Inflammatory macrophage treated with lipopolysaccharide for 4 hours (primary cell): Measurements from ENCODE around the gene CYLD.

Experiments used
- DNase-seq: peaks from one replicate; pipeline ENCODE4 v3.0.0-alpha.2; 2020

Gene CYLD

DNA sequence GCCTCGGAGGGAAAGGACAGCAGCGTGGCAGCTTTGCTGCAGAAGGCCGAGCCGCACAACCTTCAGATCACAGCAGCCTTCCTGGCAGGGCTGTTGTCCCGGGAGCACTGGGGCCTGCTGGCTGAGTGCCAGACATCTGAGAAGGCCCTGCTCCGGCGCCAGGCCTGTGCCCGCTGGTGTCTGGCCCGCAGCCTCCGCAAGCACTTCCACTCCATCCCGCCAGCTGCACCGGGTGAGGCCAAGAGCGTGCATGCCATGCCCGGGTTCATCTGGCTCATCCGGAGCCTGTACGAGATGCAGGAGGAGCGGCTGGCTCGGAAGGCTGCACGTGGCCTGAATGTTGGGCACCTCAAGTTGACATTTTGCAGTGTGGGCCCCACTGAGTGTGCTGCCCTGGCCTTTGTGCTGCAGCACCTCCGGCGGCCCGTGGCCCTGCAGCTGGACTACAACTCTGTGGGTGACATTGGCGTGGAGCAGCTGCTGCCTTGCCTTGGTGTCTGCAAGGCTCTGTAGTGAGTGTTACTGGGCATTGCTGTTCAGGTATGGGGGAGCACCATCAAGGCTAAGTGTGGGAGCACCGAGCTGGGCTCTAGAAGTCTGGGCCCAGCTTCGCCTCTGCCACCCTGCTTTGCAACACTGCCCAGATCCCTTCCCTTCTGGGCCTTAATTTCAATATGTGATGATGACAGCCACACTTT lies 29.9 kb upstream of the CYLD start:
- DNase-seq: no peak

DNA sequence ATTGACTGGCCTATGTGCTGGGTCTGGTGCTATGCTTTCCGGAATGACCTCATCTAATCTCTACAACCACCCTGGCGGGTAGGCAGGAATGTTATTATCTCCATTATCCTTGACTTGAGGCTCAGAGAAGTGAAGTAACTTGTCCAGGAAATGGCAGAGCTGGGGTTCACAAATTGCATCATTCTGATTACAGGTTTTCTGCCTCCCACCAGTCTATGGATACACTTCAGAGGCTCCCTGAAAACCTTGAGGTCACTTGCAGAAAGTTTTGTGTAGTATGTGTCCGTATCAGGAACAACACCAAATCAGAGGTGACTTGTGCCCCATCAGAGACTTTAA lies 29.4 kb upstream of the CYLD start:
- peak; percentile 43 for DNase-seq

DNA sequence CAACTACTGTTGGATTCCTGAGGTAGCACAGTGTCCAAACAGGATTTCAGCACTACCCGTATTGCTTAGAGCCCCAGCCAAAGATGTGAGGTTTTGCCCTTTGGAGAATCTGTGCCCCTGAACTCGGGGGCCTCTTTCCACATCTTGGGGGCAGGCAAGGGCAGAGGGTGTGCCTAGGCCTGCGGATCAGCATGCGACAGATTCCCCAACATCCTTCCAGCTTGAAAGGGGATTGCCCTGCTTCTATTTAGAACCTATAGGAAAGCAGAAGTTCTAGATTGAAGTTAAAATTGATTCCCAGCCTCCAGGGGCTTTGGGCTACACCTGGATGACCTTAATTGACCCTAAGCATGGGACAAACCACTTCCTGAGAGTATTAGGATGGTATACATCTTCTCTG lies 28.9 kb upstream of the CYLD start:
- peak; percentile 48 for DNase-seq

DNA sequence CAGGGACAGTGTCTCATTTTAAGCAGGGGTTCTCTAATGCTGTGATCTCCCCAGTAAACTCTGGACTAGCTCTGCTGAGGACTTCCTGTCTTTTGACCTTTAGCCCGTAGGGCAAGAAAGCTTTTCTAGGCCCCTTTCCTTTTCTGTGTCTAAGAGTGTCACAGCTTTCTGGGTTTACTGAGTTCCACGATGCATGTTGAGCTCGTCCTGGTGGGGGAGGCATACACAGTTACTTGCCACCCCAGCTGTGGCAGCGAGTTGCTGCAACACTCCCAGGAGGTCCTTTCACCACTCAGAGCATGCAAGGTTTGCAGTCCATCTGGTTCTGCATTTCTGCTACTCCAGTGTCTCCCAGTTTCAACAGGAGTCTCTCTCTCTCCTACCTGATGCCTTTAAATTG lies 24.8 kb upstream of the CYLD start:
- DNase-seq: no peak

DNA sequence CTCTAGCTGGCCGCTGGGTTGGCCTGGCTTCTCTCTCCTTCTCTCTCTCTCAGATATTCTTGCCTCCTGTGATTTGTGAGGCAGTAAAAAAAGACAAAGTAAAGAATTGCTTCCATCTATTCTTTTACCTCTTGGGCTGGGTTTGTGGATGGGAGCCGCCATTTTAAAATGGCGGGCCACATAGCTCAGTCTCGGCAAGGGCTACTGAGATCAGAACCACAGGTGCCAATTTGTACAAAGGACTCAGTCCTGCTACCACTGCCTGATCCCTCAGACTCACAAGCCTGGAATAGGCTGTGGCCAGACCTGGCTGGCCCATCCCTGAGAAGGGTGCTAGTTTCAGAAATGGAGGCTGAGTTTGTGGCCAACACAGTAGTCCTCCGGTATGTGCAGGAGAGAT lies 24.4 kb upstream of the CYLD start:
- DNase-seq: no peak

DNA sequence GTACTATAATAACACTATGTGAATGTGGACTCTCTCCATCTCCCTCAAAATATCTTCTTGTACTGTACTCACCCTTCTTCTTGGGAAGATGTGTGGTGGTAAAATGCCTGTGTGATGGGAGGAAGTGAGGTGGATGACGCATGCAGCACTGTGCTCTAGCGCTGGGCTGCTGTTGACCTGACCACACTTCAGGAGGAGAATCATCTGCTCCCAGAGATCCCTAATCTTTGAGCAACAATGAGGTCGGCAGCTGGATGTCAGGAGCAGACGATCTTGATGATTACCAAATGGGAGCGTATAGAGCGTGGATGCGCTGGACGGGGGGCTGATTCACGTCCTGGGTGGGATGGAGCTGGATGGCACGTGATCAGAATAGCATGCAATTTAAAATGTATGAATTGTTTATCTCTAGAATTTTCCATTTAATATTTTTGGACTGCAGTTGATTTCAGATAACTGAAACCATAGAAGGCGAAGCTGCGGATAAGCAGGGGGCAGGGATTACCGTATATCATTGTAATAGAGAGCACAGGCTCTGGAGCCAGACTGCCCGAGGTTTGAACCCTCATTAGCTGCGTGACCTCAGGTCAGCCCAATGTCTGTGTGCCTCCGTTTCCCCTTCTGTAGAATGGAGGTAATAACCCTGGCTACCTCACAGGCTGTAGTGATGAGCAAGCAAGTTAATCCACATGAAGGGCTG lies 23.7 kb upstream of the CYLD start:
- no peak for DNase-seq

DNA sequence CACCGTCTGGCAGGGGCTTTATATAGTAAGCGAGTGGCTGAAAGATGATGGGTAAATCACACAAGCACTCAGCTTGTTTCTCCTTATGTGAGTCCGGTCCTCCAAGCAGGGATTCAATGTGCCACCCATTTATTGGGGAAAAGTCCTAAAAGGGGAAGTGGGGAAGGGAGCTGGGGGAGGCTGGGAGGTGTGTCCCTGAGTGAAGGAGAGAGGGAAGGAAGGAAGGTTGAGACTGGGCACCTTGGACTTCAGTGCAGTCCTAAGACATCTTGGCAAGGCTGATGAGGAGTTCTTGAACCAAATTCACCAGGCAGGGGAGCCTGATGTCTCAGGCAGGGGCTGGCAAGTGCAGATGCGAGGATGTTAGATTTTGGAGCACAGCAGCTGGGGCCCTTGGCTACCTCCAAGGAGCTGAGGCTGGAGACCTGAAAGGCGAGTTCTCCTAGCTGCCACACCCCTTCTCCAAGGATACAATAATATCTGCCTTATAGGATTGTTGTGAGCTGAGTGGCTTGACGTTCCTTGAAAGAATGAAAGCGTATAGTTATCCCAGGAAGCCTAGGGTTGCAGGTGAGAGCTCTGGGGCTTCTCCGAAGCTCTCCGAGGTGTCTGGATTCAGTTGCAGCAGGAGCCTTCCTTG lies 23.0 kb upstream of the CYLD start:
- no peak for DNase-seq

DNA sequence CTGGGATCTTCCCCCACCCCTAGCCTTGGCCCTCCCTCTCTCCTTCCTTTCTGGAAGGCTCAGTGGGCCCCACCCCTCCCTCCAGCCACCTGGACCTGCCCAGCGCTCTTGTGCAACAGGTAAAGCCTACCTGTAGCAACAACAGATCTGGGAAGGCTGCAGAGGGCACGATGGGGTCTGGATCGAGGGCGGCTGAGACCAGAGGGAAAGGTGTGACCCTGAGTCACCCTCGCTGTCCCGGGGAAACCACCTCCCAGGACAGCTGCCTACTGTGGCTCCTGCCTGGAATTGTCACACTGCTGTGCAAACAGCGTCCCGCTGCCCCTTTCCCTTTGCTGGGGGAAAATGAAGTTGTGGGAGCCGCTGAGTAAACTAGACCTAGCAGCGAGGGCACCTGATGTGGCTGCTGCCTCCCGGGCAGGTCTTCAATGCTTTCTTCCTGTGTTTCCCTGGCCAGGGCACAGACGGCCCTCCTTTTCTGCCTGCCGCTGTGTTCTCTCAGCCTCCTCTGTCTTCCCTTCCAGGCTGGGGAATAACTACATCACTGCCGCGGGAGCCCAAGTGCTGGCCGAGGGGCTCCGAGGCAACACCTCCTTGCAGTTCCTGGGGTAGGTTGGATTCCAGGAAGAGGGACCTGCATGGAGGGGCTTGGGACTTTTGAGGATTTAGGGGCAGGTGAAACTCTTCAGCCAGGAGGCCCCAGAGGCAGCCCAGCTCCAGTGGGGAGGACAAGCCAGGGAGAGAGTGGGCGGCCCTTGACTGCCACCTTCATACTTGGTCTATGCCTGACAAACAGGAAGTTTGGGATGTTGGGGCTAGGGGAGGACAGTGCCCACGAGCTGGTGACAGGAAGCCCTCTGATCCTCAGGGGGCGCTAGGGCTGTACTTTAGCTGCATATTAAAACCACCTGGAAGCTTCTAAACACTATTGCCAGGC lies 22.2 kb upstream of the CYLD start:
- DNase-seq: no peak

DNA sequence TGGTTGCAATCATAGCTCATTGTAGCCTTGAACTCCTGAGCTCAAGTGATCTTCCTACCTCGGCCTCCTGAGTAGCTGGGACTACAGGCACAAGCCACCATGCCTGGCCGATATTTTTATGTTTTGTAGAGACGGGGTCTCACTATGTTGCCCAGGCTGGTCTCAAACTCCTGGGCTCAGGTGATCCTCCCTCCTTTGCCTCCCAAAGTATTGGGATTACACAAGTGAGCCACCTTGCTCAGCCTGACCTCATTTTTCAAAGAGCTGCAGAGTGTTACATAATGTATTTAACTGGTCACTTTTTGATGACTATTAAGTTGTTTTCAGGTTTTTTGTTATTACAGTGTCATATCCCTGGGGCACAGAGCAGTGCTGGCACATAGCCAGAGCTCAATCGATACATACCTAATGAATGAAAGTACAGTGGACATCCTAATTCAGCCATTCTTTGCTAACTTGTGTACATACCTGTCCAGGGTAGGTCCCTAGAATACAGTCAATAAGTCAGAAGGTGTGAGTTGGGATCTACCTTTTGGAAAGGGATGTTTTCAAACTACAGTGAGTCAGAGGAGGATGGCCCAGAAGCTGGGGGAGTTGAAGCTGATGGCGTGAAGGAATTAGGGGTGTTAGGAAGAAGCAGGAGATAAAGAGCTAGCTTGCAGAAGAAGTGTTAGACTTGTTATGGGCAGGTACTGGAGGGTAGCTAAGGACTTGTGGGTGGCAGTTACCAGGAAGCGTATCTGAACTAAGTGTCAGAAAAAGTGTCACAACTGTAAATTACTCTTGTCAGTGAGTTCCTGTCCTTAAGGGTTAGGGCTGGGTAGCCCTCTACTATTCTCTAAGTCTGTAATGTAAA lies 20.1 kb upstream of the CYLD start:
- DNase-seq: no peak

DNA sequence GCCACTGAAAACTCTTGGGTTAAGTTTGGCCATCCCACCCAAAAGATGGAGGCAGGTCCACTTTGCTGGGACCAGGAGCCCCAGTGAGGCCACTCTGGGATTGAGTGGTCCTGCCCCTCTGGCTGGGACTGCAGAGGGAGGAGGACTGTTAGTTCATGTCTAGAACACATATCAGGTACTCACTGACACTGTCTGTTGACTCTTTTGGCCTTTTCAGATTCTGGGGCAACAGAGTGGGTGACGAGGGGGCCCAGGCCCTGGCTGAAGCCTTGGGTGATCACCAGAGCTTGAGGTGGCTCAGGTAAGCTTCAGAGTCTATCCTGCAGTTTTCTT lies 19.5 kb upstream of the CYLD start:
- DNase-seq: no peak

DNA sequence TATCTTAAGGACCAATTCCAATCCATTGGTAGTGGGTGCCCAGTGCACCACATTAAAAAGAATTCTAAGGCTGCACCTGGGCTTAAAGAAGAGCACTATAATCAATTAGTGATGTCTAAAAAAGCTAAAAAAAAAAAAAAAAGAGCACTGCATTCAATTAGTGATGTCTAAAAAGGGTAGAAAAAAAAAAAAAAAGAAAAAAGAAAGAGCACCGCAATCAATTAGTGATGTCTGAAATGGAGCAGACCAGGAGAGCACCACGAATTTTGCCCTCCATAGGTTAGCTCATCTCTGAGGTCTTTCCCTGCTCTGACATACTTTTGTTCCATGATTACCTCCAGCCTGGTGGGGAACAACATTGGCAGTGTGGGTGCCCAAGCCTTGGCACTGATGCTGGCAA lies 18.9 kb upstream of the CYLD start:
- no peak for DNase-seq

DNA sequence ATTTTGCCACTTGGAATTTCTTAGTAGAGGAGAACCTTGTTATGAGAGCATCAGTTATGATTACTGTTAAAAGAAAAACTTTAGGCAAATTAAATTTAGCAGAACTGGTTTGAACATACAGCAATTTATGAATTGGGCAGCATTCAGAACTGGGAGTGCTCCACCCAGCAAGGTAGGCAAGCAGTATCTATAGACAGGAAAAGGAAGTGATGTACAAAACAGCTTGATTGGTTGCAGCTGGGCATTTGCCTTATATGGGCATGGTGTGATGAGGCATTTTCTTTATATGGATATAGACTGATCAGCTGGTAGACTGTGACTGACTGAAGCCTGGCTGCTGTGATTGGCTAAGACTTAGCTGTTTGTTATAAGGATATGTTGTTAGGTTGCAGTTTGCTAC lies 17.6 kb upstream of the CYLD start:
- peak; percentile 38 for DNase-seq

DNA sequence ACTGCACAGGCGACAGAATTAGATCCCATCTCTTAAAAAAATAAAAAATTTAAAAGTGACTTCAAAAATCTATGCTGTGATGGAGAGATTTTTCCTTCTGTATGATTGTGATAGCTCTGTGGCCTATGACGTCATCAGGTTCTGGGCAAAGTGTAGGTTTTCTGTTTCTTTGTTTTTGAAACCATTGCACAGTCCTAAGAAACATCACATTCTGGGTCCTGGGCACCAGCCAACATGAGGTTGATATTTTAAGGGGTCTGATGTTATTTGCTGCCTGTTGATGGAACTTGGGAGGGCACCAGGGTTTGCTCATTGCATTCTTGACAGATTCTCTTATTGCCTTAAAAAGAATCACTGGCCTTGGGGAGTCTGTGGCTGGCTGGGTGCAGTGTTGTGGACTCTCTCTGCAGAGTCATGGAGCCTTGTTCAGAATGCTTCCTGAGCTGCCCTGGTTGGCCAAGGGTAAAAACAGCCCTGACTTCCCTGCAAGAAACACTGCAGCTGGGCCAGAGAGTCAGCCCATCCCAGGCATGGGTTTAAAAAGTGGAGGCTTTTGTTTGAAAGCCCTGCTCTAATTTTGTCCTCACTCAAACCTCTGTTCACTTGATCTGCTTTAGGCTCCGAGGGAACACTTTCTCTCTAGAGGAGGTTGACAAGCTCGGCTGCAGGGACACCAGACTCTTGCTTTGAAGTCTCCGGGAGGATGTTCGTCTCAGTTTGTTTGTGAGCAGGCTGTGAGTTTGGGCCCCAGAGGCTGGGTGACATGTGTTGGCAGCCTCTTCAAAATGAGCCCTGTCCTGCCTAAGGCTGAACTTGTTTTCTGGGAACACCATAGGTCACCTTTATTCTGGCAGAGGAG lies 10.5 kb upstream of the CYLD start:
- peak; percentile 47 for DNase-seq

DNA sequence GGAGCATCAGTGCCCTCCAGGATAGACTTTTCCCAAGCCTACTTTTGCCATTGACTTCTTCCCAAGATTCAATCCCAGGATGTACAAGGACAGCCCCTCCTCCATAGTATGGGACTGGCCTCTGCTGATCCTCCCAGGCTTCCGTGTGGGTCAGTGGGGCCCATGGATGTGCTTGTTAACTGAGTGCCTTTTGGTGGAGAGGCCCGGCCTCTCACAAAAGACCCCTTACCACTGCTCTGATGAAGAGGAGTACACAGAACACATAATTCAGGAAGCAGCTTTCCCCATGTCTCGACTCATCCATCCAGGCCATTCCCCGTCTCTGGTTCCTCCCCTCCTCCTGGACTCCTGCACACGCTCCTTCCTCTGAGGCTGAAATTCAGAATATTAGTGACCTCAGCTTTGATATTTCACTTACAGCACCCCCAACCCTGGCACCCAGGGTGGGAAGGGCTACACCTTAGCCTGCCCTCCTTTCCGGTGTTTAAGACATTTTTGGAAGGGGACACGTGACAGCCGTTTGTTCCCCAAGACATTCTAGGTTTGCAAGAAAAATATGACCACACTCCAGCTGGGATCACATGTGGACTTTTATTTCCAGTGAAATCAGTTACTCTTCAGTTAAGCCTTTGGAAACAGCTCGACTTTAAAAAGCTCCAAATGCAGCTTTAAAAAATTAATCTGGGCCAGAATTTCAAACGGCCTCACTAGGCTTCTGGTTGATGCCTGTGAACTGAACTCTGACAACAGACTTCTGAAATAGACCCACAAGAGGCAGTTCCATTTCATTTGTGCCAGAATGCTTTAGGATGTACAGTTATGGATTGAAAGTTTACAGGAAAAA lies 9.7 kb upstream of the CYLD start:
- no peak for DNase-seq

DNA sequence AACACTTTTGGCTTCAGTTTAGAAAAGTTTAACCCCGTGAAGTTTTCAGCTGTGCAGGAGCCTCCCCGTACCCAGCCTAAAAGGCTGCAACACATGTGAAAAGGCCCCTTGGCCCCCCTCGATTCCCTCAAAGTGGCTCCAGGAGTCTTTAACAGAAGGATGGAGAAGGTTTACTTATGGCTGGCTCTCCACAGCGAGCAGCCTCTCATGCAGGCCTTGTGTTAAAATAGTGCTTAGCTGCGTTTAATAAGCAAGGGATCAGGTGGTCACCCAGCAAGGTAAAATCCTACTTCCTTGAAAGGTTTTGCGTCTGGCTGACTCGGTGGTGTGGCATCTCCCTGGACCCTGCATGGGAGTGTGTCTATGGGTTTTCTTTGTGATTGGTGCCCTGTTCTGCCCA lies 8.4 kb upstream of the CYLD start:
- no peak for DNase-seq

DNA sequence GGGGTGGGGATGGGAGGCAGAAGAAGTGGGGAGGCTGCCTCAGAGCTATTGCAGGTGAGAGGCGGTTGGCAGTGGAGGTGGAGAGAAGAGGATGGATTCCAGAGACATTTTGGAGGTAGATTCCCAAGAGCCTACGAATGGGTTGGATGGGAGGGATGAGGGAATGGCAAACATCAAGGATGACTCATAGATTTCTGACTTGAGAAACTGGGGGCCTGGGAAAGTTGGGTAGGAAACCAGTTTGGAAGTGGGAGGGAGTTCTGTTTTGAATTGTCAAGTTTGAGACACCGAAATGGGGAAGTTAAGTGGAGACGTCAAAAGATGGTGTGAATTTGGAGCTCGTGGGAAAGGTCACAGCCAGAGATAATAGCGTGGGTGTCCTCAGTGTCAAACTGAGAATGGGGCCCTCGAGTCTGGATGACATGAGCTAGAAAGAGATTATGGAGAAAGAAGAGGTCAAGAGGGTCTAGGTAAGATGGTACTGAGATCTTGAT lies 6.2 kb upstream of the CYLD start:
- DNase-seq: peak; percentile 97

DNA sequence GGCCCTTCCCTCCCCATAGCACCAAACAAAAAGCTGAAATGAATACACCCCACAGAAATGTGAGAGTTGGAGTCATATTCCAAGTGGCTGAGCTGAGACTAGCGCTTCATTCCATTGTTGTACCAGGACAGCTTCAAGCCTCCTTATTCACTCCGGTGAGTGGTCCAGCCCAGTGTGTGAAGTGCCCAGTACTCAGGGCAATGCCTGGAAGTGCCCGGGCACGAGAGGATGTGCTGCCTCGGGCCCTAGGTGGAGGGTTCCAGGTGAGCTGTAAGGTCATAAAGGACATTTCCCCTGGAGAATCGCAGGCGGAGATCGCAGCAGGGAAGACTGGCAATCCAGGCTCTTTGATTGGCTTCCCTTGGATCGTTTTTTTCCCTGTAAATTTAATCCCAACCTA lies 5.4 kb upstream of the CYLD start:
- no peak for DNase-seq

DNA sequence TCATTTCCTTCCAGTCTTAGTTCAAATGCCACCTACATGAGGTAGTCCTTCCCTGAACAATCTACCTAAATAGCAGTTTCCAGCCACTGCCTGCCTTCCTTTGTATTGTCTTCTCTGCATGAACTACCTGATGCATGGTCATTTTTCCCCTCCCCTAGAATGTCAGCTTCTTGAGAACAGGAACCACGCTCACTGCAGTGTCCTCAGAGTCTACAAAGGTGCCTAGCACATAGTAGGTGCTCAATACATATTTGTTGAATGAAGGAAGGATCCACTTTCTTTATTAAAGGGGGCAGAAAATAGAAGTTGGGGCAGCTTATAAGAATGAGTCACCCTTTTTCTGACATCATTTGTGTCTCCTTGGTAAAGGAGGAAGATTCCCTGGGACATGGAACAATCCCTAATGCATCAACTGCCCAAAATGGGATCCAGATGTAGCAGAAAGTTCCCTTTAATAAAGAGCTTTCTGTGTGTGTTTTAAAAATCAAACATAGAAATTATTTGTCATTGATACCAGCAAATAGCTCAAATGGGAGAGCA lies 4.4 kb upstream of the CYLD start:
- peak; percentile 42 for DNase-seq

DNA sequence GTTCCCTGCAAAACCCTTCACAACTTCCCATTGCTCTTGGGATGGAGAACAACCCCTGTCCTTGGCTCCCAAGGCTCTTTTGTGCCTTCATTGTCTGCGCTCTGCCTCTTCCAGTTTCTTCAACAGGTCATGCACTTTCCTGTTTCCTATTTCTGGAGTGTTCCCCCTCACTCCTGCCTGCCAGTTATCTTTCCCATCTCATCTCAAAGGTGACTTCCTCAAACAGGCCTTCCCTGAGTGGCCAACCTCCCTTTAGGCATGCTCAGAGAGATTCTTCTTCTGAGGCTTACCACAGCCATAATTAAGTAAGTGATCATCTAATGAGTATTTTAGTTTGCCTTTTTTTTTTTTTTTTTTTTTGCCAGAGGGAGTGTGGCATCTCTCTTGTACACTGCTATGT lies 2.9 kb upstream of the CYLD start:
- DNase-seq: no peak

DNA sequence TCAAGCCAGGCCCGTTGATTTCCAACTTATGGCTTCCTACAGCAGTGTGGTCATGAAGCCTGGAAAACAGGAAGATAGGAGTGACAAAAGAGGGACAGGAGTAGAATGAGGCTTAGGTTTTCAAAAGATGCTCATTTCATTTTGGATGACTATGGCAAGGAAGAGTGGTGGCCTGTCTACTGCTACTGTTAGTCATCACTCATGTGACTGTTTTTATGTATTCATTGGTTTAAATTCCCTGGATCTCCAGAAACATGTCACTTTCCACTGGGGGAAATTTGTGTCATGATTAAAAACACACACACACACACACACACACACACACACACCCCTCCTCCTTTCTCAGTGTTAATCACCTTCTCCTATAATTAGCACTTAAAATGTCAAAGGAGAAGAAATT lies 1.1 kb upstream of the CYLD start:
- DNase-seq: peak; percentile 82
